OCI-M2 (cell line): ENCODE measurements around the gene PCNX4.

Experiments
- DNase-seq: peaks from one replicate; lab custom pipeline; 2025; ENCODE audit not compliant: unreplicated experiment; lab: John Stamatoyannopoulos, UW

Gene PCNX4

GRCh38 chr14:60171690-60172089, 80.0 kb downstream of the PCNX4 start:
- DNase-seq: no peak

GRCh38 chr14:60174352-60175254, 82.9 kb downstream of the PCNX4 start:
- DNase-seq: no peak

GRCh38 chr14:60175255-60175902, 83.7 kb downstream of the PCNX4 start:
- DNase-seq: no peak

GRCh38 chr14:60178164-60178563, 86.4 kb downstream of the PCNX4 start:
- DNase-seq: no peak

GRCh38 chr14:60178820-60179219, 87.1 kb downstream of the PCNX4 start:
- no peak for DNase-seq

GRCh38 chr14:60179431-60179869, 87.7 kb downstream of the PCNX4 start:
- no peak for DNase-seq

- no peak for DNase-seq
Measured at GRCh38 chr14:60183138-60183537, 91.4 kb downstream of the PCNX4 start.

- no peak for DNase-seq
Measured at GRCh38 chr14:60183741-60184140, 92.0 kb downstream of the PCNX4 start.

- peak; percentile 58 for DNase-seq
Measured at GRCh38 chr14:60184146-60184904, 92.6 kb downstream of the PCNX4 start.

- no peak for DNase-seq
Measured at GRCh38 chr14:60184905-60185555, 93.3 kb downstream of the PCNX4 start.

GRCh38 chr14:60188115-60188514, 96.4 kb downstream of the PCNX4 start:
- no peak for DNase-seq

GRCh38 chr14:60188696-60189095, 97.0 kb downstream of the PCNX4 start:
- no peak for DNase-seq

- DNase-seq: no peak
Measured at GRCh38 chr14:60189923-60190840, 98.5 kb downstream of the PCNX4 start.

- no peak for DNase-seq
Measured at GRCh38 chr14:60195179-60195810, 103.6 kb downstream of the PCNX4 start.

- no peak for DNase-seq
Measured at GRCh38 chr14:60196291-60196690, 104.6 kb downstream of the PCNX4 start.

- DNase-seq: no peak
Measured at GRCh38 chr14:60197629-60198303, 106.0 kb downstream of the PCNX4 start.

- no peak for DNase-seq
Measured at GRCh38 chr14:60199321-60199720, 107.6 kb downstream of the PCNX4 start.

- DNase-seq: no peak
Measured at GRCh38 chr14:60204104-60204842, 112.5 kb downstream of the PCNX4 start.
